ENCODE results near the gene AFTPH. TPM values are rescaled to one million over a fixed set of nuclear protein-coding genes. Genes with fewer than 3 reads are reported as not detected.

AFTPH gene
- total RNA-seq, 1 donor from 2014 or later, result 22.2 TPM

DNA sequence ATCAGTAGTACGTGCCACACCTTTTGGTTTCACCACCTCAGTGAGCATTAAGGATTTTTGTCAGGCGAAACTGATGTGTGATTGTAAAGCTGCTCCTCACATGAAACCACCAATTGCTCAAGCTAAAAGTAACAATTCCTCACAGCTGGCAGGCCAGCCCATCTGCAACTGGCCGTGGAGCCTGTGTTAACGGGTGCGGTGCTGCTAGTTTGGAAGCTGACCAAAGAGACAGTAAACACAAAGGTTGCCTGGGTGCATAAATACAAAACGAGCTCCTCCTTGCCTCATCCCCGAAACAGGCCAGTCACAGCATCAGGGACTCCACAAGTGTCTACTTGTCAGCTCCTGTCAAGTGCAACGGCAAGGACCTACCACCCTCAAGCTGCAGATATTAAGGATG, 38.2 kb upstream of the AFTPH start:
- no peak for DNase-seq (ENCODE audit: low spot score in 2 of 2, unreplicated experiment in 2 of 2)
- peaks cover 2% of the 10 kb centered on the region for H3K4me1 Mint-ChIP-seq
- no peak overlapping the region for H3K27ac Mint-ChIP-seq
- H3K4me3 Mint-ChIP-seq, result no peak overlapping the region
- H3K36me3 Mint-ChIP-seq, result no peaks in the 10 kb centered on the region
- H3K9me3 Mint-ChIP-seq, result no peaks in the 10 kb centered on the region
- TF ChIP-seq, protein P1, sequence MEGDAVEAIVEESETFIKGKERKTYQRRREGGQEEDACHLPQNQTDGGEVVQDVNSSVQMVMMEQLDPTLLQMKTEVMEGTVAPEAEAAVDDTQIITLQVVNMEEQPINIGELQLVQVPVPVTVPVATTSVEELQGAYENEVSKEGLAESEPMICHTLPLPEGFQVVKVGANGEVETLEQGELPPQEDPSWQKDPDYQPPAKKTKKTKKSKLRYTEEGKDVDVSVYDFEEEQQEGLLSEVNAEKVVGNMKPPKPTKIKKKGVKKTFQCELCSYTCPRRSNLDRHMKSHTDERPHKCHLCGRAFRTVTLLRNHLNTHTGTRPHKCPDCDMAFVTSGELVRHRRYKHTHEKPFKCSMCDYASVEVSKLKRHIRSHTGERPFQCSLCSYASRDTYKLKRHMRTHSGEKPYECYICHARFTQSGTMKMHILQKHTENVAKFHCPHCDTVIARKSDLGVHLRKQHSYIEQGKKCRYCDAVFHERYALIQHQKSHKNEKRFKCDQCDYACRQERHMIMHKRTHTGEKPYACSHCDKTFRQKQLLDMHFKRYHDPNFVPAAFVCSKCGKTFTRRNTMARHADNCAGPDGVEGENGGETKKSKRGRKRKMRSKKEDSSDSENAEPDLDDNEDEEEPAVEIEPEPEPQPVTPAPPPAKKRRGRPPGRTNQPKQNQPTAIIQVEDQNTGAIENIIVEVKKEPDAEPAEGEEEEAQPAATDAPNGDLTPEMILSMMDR (IDR thresholded peaks at IDR 0.05; ENCODE audit: unreplicated experiment), result no peak
- no peaks in the 10 kb centered on the region for H3K27me3 Mint-ChIP-seq (ENCODE audit: low read depth)

DNA sequence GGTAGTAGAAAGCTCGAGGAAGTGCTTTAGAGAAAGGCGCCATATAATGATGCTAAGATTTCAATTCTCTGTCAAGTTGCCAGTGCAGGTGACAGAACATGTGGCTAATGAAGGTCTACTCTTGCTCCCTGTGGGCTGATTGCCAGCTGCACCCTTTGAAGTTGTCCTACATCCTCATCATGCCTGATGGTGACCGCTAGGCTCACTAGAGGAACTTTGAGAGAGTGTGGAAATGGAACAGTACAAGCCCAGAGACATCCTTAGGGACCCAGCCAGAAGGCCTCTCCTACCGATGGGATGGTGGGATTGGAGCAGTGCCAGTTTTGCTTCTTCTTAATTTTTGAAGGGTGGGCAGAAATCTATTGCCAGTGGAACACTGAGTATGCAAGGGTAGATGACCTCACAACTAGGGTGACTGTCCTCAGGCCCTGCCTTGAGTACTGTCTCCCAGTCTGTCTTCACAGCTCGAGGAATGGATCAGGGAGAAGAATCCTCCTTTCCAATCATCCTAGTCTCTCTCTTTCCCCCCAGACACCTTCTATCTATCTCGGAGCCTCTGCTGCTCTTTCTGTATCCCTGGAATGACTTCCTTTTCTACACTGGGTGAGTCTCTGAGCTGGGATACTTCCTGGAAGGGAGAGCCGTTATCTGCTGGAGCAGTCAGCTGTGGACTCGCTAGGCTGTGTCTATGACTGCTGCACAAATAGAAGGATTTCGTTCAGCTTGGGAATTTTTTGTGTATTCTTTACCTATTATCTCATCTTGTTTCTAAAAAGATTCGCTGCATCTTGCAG, 36.7 kb upstream of the AFTPH start:
- Mint-ChIP-seq H3K4me1 (peaks cover 2% of the 10 kb centered on the region), H3K4me3 (no peak overlapping the region), H3K27ac (no peak overlapping the region), H3K27me3 (ENCODE audit: low read depth) (no peaks in the 10 kb centered on the region), H3K9me3 (no peaks in the 10 kb centered on the region), H3K36me3 (no peaks in the 10 kb centered on the region)
- no peak for DNase-seq (ENCODE audit: low spot score in 2 of 2, unreplicated experiment in 2 of 2)
- TF ChIP-seq, protein P1 (IDR thresholded peaks at IDR 0.05; ENCODE audit: unreplicated experiment), result no peak

DNA sequence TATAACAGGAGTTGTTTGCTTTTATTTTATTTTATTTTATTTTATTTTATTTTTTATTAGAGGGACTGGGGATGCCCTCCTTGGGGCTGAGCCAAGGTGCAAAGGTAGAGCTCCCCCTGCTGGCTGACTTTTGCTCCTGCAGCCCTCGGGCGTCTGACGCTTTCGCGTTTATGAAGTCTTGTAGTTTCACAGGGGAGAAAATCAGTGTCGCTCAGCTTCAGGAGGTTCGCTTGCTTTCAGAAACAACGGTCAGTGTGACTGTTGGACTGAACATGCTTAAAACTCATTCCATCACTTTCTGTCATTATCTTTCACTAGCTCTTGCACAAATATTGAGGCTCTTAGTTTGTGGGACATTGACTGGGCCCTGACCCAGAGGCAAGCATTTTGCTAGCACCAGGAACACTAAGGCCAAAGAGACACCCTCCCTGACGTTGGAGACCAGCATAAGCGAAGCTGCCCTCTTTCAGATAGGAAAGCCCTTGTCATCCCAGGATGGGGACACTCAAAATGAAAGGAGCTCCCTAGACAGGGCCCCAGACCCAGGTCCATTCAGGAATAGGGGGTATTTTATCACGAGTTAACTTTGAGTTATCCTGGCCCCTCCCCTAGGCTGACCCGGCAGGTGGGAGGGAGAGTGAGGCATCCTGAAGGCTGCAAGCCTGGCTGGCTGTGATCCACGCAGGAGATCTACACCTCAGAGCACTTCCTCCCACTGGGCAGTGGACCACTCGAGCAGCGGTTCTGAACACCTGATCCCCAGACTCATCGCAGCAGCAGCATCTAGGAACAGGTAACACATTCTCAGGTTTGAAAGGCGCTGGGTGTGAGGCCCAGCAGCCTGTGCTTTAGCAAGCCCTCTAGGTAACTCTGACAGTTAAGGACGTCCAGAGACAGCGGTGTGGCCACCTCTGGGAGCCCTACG, 35.8 kb upstream of the AFTPH start:
- no peak overlapping the region for H3K4me3 Mint-ChIP-seq
- TF ChIP-seq, protein P1 (IDR thresholded peaks at IDR 0.05; ENCODE audit: unreplicated experiment), result peak; percentile 97
- H3K9me3 Mint-ChIP-seq, result no peaks in the 10 kb centered on the region
- no peaks in the 10 kb centered on the region for H3K27me3 Mint-ChIP-seq (ENCODE audit: low read depth)
- no peaks in the 10 kb centered on the region for H3K36me3 Mint-ChIP-seq
- no peak overlapping the region for H3K27ac Mint-ChIP-seq
- peaks cover 2% of the 10 kb centered on the region for H3K4me1 Mint-ChIP-seq
- DNase-seq (ENCODE audit: low spot score in 2 of 2, unreplicated experiment in 2 of 2), result peak; percentile 45 to 83

DNA sequence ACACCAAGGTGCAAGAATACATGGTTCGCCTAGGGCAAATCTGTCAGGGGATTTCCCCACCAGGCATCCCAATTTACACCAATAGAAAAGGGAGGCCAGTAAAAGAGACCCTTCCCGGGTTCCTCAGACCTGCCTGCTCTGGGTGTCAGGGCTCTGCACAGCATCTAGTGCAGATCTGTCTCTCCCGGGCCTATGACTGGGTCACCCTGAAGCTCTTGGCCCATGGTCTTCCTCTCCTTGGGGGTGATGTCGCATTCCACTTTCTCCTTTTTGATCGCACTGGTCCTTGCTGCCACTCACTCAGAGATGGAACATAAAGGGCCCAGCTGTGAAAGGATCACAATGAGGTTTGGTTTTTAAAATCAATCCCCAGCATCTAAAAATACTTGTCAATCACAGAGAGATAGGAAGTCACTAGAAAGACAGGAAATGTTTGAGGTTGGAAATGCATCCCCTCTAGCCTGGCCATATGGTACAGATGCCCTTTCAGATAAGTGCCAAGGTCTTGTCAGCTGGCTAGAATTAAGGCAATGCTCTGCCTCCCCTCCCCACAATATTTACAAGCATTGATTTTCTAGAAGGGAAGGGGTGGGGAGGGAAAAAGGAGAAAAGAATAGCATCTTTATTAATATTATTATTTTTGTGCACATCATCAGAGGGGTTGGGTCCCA, 34.9 kb upstream of the AFTPH start:
- no peaks in the 10 kb centered on the region for H3K36me3 Mint-ChIP-seq
- H3K9me3 Mint-ChIP-seq, result no peaks in the 10 kb centered on the region
- no peak overlapping the region for H3K4me3 Mint-ChIP-seq
- no peak for DNase-seq (ENCODE audit: low spot score in 2 of 2, unreplicated experiment in 2 of 2)
- no peaks in the 10 kb centered on the region for H3K27me3 Mint-ChIP-seq (ENCODE audit: low read depth)
- peaks cover 2% of the 10 kb centered on the region for H3K4me1 Mint-ChIP-seq
- no peak overlapping the region for H3K27ac Mint-ChIP-seq
- TF ChIP-seq, protein P1 (IDR thresholded peaks at IDR 0.05; ENCODE audit: unreplicated experiment), result no peak

DNA sequence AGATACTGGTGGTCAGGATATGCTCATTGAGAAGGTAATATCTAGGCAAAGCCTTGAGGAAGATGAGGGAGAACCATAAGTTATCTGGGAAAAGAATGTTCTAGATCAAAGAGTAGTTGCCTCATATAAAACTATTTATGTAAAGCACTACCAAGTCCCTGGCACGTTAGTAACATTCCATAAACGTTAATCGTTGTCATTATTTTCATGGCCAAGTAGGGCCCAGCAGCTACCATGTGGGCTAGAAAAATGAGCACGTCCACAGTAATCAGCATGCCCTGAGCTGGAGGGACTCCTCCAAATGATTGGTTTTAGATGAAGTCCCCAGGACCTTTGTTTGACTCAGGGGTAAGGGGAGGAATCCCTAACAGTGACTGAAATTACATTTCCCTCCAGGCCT, 32.7 kb upstream of the AFTPH start:
- TF ChIP-seq, protein P1 (IDR thresholded peaks at IDR 0.05; ENCODE audit: unreplicated experiment), result no peak
- H3K4me3 Mint-ChIP-seq, result no peak overlapping the region
- H3K4me1 Mint-ChIP-seq, result peaks cover 2% of the 10 kb centered on the region
- H3K36me3 Mint-ChIP-seq, result no peaks in the 10 kb centered on the region
- no peak for DNase-seq (ENCODE audit: low spot score in 2 of 2, unreplicated experiment in 2 of 2)
- H3K27me3 Mint-ChIP-seq (ENCODE audit: low read depth), result no peaks in the 10 kb centered on the region
- no peaks in the 10 kb centered on the region for H3K9me3 Mint-ChIP-seq
- no peak overlapping the region for H3K27ac Mint-ChIP-seq

Data from mesothelial cell of epicardium (in vitro differentiated cells).